Fibroblast of lung (primary cell): ENCODE measurements around the gene KDM2A. TPM values are rescaled to one million over a fixed set of nuclear protein-coding genes. Genes with fewer than 3 reads are reported as not detected.
"Not testable (repeated sequence)": the region's sequence is repeated elsewhere in the genome, so short reads cannot be mapped to it uniquely, and the experiment has no call there.

Experiments
- DNase-seq, 2 donors: peaks; one replicate each; pipeline versions ENCODE4 v3.0.0 to v3.0.0-alpha.2; 2010; ENCODE audit warnings: low read depth in 2 of 2
- H2AFZ ChIP-seq: 2 replicates; pipeline ENCODE4 v1.5.1; 2012; ENCODE audit warnings: low read length, control low read depth, inconsistent platforms
- H3K27ac ChIP-seq: 2 replicates; pipeline ENCODE4 v1.5.1; 2011; ENCODE audit warnings: low read length, control low read depth; ENCODE audit not compliant: insufficient read depth
- H3K27me3 ChIP-seq: 2 replicates; pipeline ENCODE4 v1.5.1; 2011; ENCODE audit warnings: mild to moderate bottlenecking, low read length; ENCODE audit not compliant: control insufficient read depth, insufficient read depth
- H3K36me3 ChIP-seq: 2 replicates; pipeline ENCODE4 v1.5.1; 2011; ENCODE audit warnings: low read length; ENCODE audit not compliant: control insufficient read depth, insufficient read depth
- H3K4me1 ChIP-seq: 2 replicates; pipeline ENCODE4 v1.5.1; 2011; ENCODE audit warnings: low read length; ENCODE audit not compliant: control insufficient read depth, insufficient read depth; ENCODE audit errors: extremely low read depth
- H3K4me2 ChIP-seq: 2 replicates; pipeline ENCODE4 v1.5.1; 2011; ENCODE audit warnings: low read length, control low read depth; ENCODE audit not compliant: insufficient read depth; ENCODE audit errors: extremely low read depth
- H3K4me3 ChIP-seq, 4 experiments: fragments of 200-600 bp in 1 of 4; sonication (generic) in 1 of 4; replicated peaks in 1 of 4; 2 replicates each; pipeline ENCODE4 v1.5.1; 2011 to 2016; ENCODE audit warnings: low read length in 4 of 4, low read depth in 3 of 4, mild to moderate bottlenecking in 3 of 4, control low read depth in 2 of 4, inconsistent platforms in 1 of 4, mixed read lengths in 1 of 4; ENCODE audit not compliant: insufficient read depth in 1 of 4; ENCODE audit errors: control extremely low read depth in 1 of 4
- H3K79me2 ChIP-seq: 2 replicates; pipeline ENCODE4 v1.5.1; 2012; ENCODE audit warnings: mild to moderate bottlenecking, low read length, inconsistent platforms; ENCODE audit not compliant: control insufficient read depth, insufficient read depth
- H3K9ac ChIP-seq: 2 replicates; pipeline ENCODE4 v1.5.1; 2011; ENCODE audit warnings: mild to moderate bottlenecking, low read length, control low read depth; ENCODE audit not compliant: insufficient read depth
- H3K9me3 ChIP-seq: 2 replicates; pipeline ENCODE4 v1.5.1; 2012; ENCODE audit warnings: low read depth, low read length; ENCODE audit not compliant: control insufficient read depth, insufficient read depth
- H4K20me1 ChIP-seq: 2 replicates; pipeline ENCODE4 v1.5.1; 2011; ENCODE audit warnings: low read length; ENCODE audit not compliant: control insufficient read depth, insufficient read depth; ENCODE audit errors: extremely low read depth
- EZH2 ChIP-seq: IDR thresholded peaks from 2 replicates; pipeline ENCODE4 v1.5.1; 2012; ENCODE audit warnings: low read length, control low read depth, mild to moderate bottlenecking; ENCODE audit errors: missing control alignments
- polyA plus RNA-seq, 2 donors: library from polyadenylated mRNA; depleted of rRNA in 1 of 2; stranded (reverse) in 1 of 2; unstranded in 1 of 2; fragments of >200 nt; gene quantifications; 2 replicates each; pipeline ENCODE4 v1.2.1, GENCODE V29; 2011 to 2012; ENCODE audit warnings: missing spikeins in 1 of 2
- total RNA-seq: library from RNA; depleted of rRNA; stranded (reverse); fragments of >200 nt; gene quantifications from 2 replicates; pipeline ENCODE4 v1.2.1, GENCODE V29; 2014
- TF ChIP-seq, protein P1 (sequence below), 2 donors: IDR thresholded peaks in 1 of 2; conservative IDR thresholded peaks in 1 of 2; 1 replicate in 1 of 2; 2 replicates in 1 of 2; pipeline ENCODE4 v1.5.1; 2011 to 2012; ENCODE audit warnings: low read length in 2 of 2, control low read depth in 1 of 2, inconsistent platforms in 1 of 2, low read depth in 1 of 2, mild to moderate bottlenecking in 1 of 2

The KDM2A gene
- total and polyA plus RNA-seq, 2 donors (not counting 1 experiment from before 2014, with no cell fraction given) = 36.4 to 42.6 TPM

DNA sequence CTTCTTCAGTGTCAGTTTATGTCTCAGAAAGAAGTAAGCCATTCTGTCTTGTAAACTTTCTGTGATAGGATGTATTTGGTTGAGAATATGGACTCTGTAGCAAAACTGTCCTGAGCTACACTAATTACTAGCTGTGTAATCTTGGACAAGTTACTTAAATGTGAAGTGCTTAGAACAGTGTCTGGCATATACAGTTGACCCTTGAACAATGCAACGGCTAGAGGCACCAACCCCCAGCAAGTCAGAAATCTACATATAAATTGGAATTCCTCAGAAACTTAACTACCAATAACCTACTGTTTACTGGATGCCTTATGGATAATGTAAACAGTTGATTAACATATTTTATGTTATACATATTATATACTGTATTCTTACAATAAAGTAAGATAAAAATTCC is 78.5 kb downstream of the KDM2A start:
- H3K36me3 ChIP-seq = peaks cover 9% of the 10 kb centered on the region
- H3K4me2 ChIP-seq = no peak overlapping the region
- H2AFZ ChIP-seq = no peak overlapping the region
- no peaks in the 10 kb centered on the region for H3K27me3 ChIP-seq
- H4K20me1 ChIP-seq = no peaks in the 10 kb centered on the region
- H3K9me3 ChIP-seq = no peaks in the 10 kb centered on the region
- no peak overlapping the region for H3K4me3 ChIP-seq
- H3K4me1 ChIP-seq = no peaks in the 10 kb centered on the region
- no peak for DNase-seq
- TF ChIP-seq, protein P1, sequence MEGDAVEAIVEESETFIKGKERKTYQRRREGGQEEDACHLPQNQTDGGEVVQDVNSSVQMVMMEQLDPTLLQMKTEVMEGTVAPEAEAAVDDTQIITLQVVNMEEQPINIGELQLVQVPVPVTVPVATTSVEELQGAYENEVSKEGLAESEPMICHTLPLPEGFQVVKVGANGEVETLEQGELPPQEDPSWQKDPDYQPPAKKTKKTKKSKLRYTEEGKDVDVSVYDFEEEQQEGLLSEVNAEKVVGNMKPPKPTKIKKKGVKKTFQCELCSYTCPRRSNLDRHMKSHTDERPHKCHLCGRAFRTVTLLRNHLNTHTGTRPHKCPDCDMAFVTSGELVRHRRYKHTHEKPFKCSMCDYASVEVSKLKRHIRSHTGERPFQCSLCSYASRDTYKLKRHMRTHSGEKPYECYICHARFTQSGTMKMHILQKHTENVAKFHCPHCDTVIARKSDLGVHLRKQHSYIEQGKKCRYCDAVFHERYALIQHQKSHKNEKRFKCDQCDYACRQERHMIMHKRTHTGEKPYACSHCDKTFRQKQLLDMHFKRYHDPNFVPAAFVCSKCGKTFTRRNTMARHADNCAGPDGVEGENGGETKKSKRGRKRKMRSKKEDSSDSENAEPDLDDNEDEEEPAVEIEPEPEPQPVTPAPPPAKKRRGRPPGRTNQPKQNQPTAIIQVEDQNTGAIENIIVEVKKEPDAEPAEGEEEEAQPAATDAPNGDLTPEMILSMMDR (conservative IDR thresholded peaks at IDR 0.05 in 1 of 2, IDR thresholded peaks at IDR 0.05 in 1 of 2; ENCODE audit: low read depth in 1 of 2, low read length in 2 of 2) = no peak
- TF ChIP-seq EZH2 = no peak
- H3K27ac ChIP-seq = no peak overlapping the region
- no peaks in the 10 kb centered on the region for H3K79me2 ChIP-seq
- H3K9ac ChIP-seq = no peak overlapping the region

DNA sequence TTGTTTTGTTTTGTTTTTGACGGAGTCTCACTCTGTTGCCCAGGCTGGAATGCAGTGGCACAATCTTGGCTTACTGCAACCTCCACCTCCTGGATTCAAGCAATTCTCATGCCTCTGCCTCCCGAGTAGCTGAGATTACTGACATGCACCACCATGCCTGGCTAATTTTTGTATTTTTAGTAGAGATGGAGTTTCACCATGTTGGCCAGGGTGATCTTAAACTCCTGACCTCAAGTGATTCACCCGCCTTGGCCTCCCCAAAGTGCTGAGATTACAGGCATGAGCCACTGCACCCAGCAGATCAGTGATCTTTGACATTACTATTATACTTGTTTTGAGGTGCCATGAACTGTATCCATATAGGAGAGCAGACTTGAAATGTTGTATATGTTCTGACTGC is 79.7 kb downstream of the KDM2A start:
- not testable (repeated sequence) for H3K9me3 ChIP-seq, H2AFZ ChIP-seq, H3K4me3 ChIP-seq, H3K27ac ChIP-seq, H3K4me1 ChIP-seq, H3K36me3 ChIP-seq, H4K20me1 ChIP-seq, H3K4me2 ChIP-seq, H3K9ac ChIP-seq, H3K27me3 ChIP-seq, H3K79me2 ChIP-seq
- DNase-seq = peak in 1 of 2 donors; percentile 7

DNA sequence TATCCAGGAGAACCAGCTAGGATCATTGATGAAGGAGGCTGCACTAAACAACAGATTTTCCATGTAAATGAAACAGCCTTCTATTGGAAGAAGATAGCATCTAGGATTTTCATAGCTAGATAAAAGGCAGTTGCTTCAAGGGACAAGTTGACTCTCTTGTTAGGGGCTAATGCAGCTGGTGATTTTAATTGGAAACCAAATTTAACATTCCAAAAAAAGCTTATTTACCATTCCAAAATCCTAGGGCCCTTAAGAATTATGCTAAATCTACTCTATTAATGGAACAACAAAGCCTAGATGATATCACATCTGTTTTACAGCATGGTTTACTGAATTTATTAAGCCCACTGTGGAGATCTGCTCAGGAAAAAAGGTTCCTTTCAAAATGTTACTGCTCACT is 80.7 kb downstream of the KDM2A start:
- no peaks in the 10 kb centered on the region for H3K4me1 ChIP-seq
- H3K79me2 ChIP-seq = no peaks in the 10 kb centered on the region
- peaks cover 6% of the 10 kb centered on the region for H3K36me3 ChIP-seq
- H3K27me3 ChIP-seq = no peaks in the 10 kb centered on the region
- H4K20me1 ChIP-seq = no peaks in the 10 kb centered on the region
- no peak overlapping the region for H3K4me3 ChIP-seq
- TF ChIP-seq, protein P1 (conservative IDR thresholded peaks at IDR 0.05 in 1 of 2, IDR thresholded peaks at IDR 0.05 in 1 of 2; ENCODE audit: low read depth in 1 of 2, low read length in 2 of 2) = no peak
- TF ChIP-seq EZH2 = no peak
- H3K27ac ChIP-seq = no peak overlapping the region
- no peak overlapping the region for H3K4me2 ChIP-seq
- DNase-seq = no peak
- no peak overlapping the region for H2AFZ ChIP-seq
- H3K9me3 ChIP-seq = no peaks in the 10 kb centered on the region
- H3K9ac ChIP-seq = no peak overlapping the region
